ENCODE results near the gene NFATC4. TPM values are rescaled to one million over a fixed set of nuclear protein-coding genes. Genes with fewer than 3 reads are reported as not detected.

NFATC4 gene
- total RNA-seq, 2 donors from 2014 or later, result 11.2 to 24.0 TPM

- no peaks in the 10 kb centered on the region for H3K9me3 ChIP-seq
- TF ChIP-seq, protein P1, sequence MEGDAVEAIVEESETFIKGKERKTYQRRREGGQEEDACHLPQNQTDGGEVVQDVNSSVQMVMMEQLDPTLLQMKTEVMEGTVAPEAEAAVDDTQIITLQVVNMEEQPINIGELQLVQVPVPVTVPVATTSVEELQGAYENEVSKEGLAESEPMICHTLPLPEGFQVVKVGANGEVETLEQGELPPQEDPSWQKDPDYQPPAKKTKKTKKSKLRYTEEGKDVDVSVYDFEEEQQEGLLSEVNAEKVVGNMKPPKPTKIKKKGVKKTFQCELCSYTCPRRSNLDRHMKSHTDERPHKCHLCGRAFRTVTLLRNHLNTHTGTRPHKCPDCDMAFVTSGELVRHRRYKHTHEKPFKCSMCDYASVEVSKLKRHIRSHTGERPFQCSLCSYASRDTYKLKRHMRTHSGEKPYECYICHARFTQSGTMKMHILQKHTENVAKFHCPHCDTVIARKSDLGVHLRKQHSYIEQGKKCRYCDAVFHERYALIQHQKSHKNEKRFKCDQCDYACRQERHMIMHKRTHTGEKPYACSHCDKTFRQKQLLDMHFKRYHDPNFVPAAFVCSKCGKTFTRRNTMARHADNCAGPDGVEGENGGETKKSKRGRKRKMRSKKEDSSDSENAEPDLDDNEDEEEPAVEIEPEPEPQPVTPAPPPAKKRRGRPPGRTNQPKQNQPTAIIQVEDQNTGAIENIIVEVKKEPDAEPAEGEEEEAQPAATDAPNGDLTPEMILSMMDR (IDR thresholded peaks at IDR 0.05), result no peak
- peak overlapping the region; percentile 66 for H3K27ac ChIP-seq
- DNase-seq, result no peak
- peak overlapping the region in 1 of 2 donors; percentile 62 for H3K9ac ChIP-seq (ENCODE audit: low read depth in 2 of 2, low read length in 2 of 2)
- H3K36me3 ChIP-seq, result no peaks in the 10 kb centered on the region
- intact Hi-C loops (cut with DNase I), result no loop called here
- peaks cover 12% of the 10 kb centered on the region for H3K4me1 ChIP-seq
- H3K27me3 ChIP-seq, result no peaks in the 10 kb centered on the region
- H3K4me3 ChIP-seq, result no peak overlapping the region
Observed at GRCh38 chr14:24397639-24398292, 29.8 kb downstream of the NFATC4 start.

DNA sequence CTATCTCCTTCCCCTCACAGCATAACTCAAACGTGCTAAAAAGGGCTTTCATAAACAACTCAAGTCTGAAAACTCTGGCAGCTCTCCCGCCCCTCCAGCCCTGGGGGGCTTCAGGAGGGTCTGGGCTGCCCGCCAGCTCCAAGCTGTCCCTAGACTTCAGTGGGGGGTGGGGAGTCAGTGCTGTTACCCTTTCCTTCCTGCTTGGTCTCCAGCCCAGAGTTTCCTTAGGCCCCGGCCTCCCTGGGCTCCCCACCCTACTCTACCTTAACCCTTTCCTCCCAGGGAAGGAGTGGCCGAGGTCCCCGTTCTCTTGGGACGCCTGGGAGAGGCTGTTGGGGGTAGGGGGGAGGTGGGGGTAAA, 30.3 kb downstream of the NFATC4 start:
- peak; percentile 60 for DNase-seq

DNA sequence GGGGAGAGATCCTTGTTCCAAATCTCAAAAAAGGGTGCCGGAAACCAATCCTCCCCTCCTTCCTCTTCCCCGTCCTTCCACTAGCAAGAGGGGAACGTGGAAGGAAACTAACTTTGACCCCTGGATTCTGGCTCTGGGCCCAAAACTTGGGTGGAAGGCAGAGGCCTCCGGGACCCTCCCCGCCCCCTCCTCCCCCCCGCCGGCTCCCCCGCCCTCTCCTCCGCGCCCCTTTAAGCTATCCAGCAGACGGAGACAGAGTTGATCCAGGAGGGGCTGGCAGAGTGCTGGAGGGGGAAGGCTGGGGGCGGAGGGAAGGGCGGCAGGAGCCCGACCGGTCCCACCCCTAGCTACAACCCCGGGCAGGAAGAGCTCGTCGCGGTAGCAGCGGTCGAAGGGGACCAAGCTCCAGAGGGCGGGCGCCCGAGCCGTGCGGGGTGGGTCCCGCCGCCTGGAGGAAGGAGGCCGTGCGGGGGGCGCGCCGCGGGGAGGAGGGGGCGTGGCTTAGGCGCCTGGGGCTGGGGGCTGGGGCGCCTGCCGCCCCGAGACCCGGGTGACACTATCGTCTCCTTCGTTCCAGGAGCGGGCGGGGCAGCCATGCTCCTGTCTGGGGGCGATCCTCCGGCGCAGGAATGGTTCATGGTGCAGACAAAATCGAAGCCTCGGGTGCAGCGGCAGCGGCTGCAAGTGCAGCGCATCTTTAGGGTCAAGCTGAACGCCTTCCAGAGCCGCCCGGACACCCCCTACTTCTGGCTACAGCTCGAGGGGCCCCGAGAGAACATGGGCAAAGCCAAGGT, 30.9 kb downstream of the NFATC4 start, which contains the start of gene NYNRIN:
Gene NYNRIN, plus strand, starts transcription at position 351 of the 794 bp plus-strand sequence. Its CDS starts 244 bp downstream, at position 595.
- Histone ChIP-seq H3K9me3 (no peaks in the 10 kb centered on the region), H3K27me3 (no peaks in the 10 kb centered on the region), H3K4me1 (peaks cover 12% of the 10 kb centered on the region), H3K27ac (peak within 1 kb of the TSS; percentile 66), H3K9ac (ENCODE audit: low read depth in 2 of 2, low read length in 2 of 2) (peak within 1 kb of the TSS; percentile 71 to 84), H3K4me3 (peak within 1 kb of the TSS; percentile 53), H3K36me3 (no peaks in the 10 kb centered on the region)
- peak; percentile 66 for DNase-seq
- intact Hi-C loops (cut with DNase I), result no loop called here
- TF ChIP-seq, protein P1 (IDR thresholded peaks at IDR 0.05), result no peak

More for the DNA sequence above, 30.3 kb downstream of the NFATC4 start:
- H3K27ac ChIP-seq, result peak overlapping the region; percentile 66
- TF ChIP-seq, protein P1 (IDR thresholded peaks at IDR 0.05), result no peak
- peak overlapping the region; percentile 53 for H3K4me3 ChIP-seq
- intact Hi-C loops (cut with DNase I), result no loop called here
- H3K36me3 ChIP-seq, result no peaks in the 10 kb centered on the region
- H3K4me1 ChIP-seq, result peaks cover 12% of the 10 kb centered on the region
- no peaks in the 10 kb centered on the region for H3K27me3 ChIP-seq
- H3K9ac ChIP-seq (ENCODE audit: low read depth in 2 of 2, low read length in 2 of 2), result peak overlapping the region in 1 of 2 donors; percentile 62
- H3K9me3 ChIP-seq, result no peaks in the 10 kb centered on the region

DNA sequence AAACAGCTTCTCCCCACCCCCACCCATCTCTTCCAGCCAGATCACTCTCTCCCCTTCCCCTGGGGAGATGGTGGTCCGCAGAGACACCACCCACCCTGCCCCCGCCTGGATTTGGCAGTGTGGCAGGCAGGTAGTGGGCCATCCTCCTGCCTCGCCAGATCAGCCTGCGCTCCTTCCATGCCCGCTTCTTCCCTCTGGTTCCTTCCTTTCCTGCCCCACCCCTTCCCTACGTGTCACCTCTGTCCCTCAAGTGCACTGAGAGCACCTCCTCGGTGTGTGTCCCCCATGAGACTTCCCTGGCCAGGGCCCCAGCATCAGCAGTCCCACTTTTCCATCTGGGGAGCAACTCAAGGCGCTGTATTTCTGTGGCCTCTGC, 31.5 kb downstream of the NFATC4 start:
- peak overlapping the region; percentile 66 for H3K27ac ChIP-seq
- H3K9ac ChIP-seq (ENCODE audit: low read depth in 2 of 2, low read length in 2 of 2), result peak overlapping the region; percentile 71 to 84
- peaks cover 12% of the 10 kb centered on the region for H3K4me1 ChIP-seq
- no peaks in the 10 kb centered on the region for H3K27me3 ChIP-seq
- DNase-seq, result peak; percentile 63
- intact Hi-C loops (cut with DNase I), result no loop called here
- H3K36me3 ChIP-seq, result no peaks in the 10 kb centered on the region
- H3K4me3 ChIP-seq, result peak overlapping the region; percentile 53
- no peaks in the 10 kb centered on the region for H3K9me3 ChIP-seq
- TF ChIP-seq, protein P1 (IDR thresholded peaks at IDR 0.05), result no peak

DNA sequence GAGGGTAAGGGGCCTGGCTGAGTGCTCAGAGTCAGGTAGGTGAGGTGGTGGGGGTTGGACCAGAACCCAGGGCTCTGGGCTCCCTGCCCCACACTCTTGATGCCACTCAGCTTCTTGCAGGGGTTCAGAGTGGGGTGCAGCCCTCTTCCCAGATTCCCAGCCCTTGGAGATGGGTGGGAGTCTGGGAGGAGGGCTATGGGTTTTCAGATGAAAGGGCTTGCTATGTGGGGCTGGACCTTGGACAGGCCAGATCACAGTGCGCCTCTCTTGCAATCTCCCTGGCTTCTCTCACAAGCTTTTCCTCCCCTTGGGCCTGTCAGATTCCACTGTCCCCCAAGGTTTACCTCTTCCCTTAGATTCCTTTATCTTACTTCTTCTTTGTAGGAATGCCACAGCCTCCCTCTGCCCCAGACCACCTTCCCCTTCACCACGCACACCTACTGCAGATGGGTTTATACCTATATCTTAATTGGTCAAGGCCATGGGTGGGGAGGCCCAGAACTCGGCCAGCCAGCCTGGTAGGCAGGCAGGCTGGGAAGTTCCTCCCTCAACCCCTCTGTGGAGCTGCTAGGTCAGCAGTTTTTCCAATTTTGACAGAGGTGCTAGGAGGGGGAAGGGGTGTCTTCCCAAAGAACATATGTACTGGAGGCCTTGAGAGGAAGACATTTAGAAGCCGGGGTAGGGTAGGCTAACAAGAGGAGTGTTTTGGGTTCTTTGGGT, 32.2 kb downstream of the NFATC4 start:
- Histone ChIP-seq H3K27me3 (no peaks in the 10 kb centered on the region), H3K4me3 (peak overlapping the region; percentile 53), H3K4me1 (peaks cover 12% of the 10 kb centered on the region), H3K27ac (no peak overlapping the region), H3K9me3 (no peaks in the 10 kb centered on the region), H3K36me3 (no peaks in the 10 kb centered on the region), H3K9ac (ENCODE audit: low read depth in 2 of 2, low read length in 2 of 2) (peak overlapping the region in 1 of 2 donors; percentile 84)
- TF ChIP-seq, protein P1 (IDR thresholded peaks at IDR 0.05), result no peak
- intact Hi-C loops (cut with DNase I), result no loop called here
- DNase-seq, result no peak
